ENCODE data around the gene AOPEP.

The AOPEP gene

DNA sequence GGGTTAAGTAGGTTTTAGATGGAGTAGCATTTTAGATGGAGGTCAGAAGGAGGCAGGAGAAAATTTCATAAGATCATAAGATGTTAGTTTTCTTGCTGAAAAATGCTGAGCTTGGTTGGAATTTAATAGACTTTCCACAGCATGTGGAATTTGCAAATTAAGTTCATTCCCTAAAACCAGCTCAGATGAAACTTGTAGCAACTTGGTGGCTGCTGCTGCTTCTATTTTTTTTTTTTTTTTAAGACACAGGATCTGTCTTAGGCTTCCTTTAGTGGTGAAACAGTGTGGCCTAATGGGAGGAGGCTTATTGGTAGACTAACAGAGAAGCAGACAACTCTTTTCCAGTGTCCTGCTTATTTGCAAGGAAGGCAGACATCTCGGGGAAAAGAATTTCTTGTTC, 154.5 kb downstream of the AOPEP start:
- H3K4me1 Mint-ChIP-seq, result peaks cover 32% of the 10 kb centered on the region
- H3K36me3 Mint-ChIP-seq, result no peaks in the 10 kb centered on the region
- H3K9me3 Mint-ChIP-seq, result no peaks in the 10 kb centered on the region
- DNase-seq (ENCODE audit: low spot score in 2 of 2) (no peak), ATAC-seq (no peak)
- no peak overlapping the region for H3K4me3 Mint-ChIP-seq
- H3K27ac Mint-ChIP-seq, result no peak overlapping the region

DNA sequence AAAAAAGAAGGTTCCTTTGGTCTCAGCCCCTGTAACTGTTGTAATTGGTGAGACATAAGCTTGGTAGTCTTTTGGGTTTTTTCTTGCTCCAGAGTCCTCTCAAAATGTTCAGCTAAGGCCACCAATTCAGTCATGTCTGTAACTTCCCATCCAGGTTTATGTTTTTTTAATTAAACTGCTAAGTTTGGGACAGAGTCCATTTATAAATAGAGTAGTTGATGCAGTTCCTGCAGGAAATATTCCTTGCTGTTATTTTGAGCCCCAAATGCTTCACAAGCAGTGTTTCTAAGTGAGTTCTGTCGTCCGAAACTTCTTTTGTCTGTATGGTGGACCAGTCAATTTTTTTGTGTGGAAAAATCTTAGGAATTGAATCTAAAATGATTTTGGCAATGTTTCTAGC, 155.0 kb downstream of the AOPEP start:
- DNase-seq (ENCODE audit: low spot score in 2 of 2) (no peak), ATAC-seq (no peak)
- Mint-ChIP-seq H3K9me3 (no peaks in the 10 kb centered on the region), H3K36me3 (no peaks in the 10 kb centered on the region), H3K27ac (no peak overlapping the region), H3K4me3 (no peak overlapping the region), H3K4me1 (peaks cover 31% of the 10 kb centered on the region)

DNA sequence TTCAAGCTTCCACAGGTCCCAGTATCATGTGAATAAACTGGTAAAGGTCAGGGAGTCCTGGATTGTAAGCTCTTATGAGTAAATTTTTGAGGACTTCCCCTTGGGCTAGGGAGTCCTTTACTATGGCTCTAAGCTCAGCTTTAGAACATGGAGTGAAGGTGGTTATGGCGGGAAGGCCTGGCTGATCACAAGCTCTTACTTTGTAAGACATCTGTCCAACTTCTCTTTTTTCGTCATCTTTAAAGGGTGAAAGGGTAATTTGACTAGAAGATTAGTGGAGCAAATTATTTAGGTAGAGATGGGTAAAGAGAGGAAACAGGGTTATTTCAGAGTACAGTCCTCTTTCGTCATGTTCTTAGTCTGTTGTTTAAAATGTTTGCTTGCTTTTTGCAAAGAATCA, 155.4 kb downstream of the AOPEP start:
- Mint-ChIP-seq H3K4me1 (peaks cover 31% of the 10 kb centered on the region), H3K27ac (no peak overlapping the region), H3K9me3 (no peaks in the 10 kb centered on the region), H3K4me3 (no peak overlapping the region), H3K36me3 (no peaks in the 10 kb centered on the region)
- ATAC-seq, result no peak
- no peak for DNase-seq (ENCODE audit: low spot score in 2 of 2)

GRCh38 chr9:94882966-94883641, 156.6 kb downstream of the AOPEP start:
- no peak overlapping the region for H3K4me3 Mint-ChIP-seq
- H3K27ac Mint-ChIP-seq, result no peak overlapping the region
- no peaks in the 10 kb centered on the region for H3K9me3 Mint-ChIP-seq
- ATAC-seq (no peak), DNase-seq (ENCODE audit: low spot score in 2 of 2) (no peak)
- no peaks in the 10 kb centered on the region for H3K36me3 Mint-ChIP-seq
- peaks cover 24% of the 10 kb centered on the region for H3K4me1 Mint-ChIP-seq

DNA sequence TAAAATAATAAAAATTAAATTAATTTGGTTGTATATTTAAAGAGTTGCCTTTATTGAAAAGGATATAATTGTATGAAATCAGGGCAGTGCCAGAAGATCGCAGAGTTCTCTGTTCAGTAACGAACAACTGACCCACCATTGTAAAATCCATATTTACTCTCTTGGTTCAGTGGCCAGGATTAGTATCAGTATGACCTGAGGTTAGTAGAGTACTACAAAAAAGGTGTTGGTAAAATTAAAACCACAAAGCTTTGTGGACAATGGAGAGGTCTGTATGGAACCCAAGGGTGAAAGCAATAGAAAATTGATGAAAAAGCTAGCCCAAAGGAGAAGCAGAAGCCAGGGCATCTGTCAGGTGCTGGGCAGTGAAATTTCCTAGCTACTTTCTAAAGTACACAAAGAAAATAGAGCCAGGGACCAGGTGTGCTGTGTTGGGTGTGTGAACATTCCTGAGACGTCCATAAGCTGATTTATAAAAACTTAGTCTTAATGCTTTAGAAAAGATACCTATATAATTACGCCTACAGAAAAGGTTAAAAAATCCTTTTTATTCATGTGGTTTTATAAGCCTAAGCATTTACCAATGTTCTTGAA, 159.5 kb downstream of the AOPEP start:
- no peak overlapping the region for H3K27ac Mint-ChIP-seq
- H3K9me3 Mint-ChIP-seq, result peaks cover 7% of the 10 kb centered on the region
- no peak for DNase-seq (ENCODE audit: low spot score in 2 of 2)
- no peaks in the 10 kb centered on the region for H3K36me3 Mint-ChIP-seq
- H3K4me1 Mint-ChIP-seq, result peaks cover 2% of the 10 kb centered on the region
- ATAC-seq, result no peak
- H3K4me3 Mint-ChIP-seq, result no peak overlapping the region

DNA sequence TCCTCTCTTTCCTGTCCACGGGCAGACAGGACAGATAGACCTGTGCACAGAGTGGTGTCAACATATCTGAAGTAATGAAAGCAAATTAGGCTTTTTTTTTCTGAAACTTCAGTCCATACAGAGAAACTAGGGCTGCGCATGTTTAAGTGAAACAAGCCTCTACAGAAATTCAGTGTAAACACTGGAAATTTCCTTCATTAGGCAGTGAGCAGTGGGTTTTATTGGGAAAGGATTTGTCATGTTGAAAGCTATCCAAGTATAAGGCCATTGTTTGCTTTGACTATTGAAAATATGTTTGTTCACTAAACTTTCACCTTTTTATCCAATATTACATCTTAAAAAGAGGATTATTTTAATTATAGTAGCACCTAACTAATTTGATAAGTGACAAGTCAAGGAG, 161.2 kb downstream of the AOPEP start:
- DNase-seq (ENCODE audit: low spot score in 2 of 2), result no peak
- H3K9me3 Mint-ChIP-seq, result peaks cover 15% of the 10 kb centered on the region
- no peak overlapping the region for H3K4me3 Mint-ChIP-seq
- no peak overlapping the region for H3K27ac Mint-ChIP-seq
- no peaks in the 10 kb centered on the region for H3K36me3 Mint-ChIP-seq
- no peaks in the 10 kb centered on the region for H3K4me1 Mint-ChIP-seq
- no peak for ATAC-seq

GRCh38 chr9:94888775-94889174, 162.3 kb downstream of the AOPEP start:
- DNase-seq (ENCODE audit: low spot score in 2 of 2), result no peak
- H3K27ac Mint-ChIP-seq, result no peak overlapping the region

GRCh38 chr9:94889628-94890027, 163.1 kb downstream of the AOPEP start:
- DNase-seq (ENCODE audit: low spot score in 2 of 2), result no peak
- H3K9me3 Mint-ChIP-seq, result peaks cover 15% of the 10 kb centered on the region
- H3K36me3 Mint-ChIP-seq, result no peaks in the 10 kb centered on the region
- H3K4me3 Mint-ChIP-seq, result no peak overlapping the region
- no peak for ATAC-seq
- no peak overlapping the region for H3K27ac Mint-ChIP-seq
- H3K4me1 Mint-ChIP-seq, result peaks cover 12% of the 10 kb centered on the region

More at GRCh38 chr9:94888775-94889174, 162.3 kb downstream of the AOPEP start:
- Mint-ChIP-seq H3K4me1 (peaks cover 6% of the 10 kb centered on the region), H3K36me3 (no peaks in the 10 kb centered on the region), H3K4me3 (no peak overlapping the region), H3K9me3 (peaks cover 15% of the 10 kb centered on the region)
- ATAC-seq, result no peak

- Mint-ChIP-seq H3K27ac (no peak overlapping the region), H3K9me3 (peaks cover 15% of the 10 kb centered on the region), H3K4me1 (peaks cover 12% of the 10 kb centered on the region), H3K4me3 (no peak overlapping the region), H3K36me3 (no peaks in the 10 kb centered on the region)
- ATAC-seq (no peak), DNase-seq (ENCODE audit: low spot score in 2 of 2) (no peak)
Measured at GRCh38 chr9:94891183-94891582, 164.7 kb downstream of the AOPEP start.

- Mint-ChIP-seq H3K4me1 (peaks cover 12% of the 10 kb centered on the region), H3K9me3 (peaks cover 15% of the 10 kb centered on the region), H3K36me3 (no peaks in the 10 kb centered on the region), H3K4me3 (no peak overlapping the region), H3K27ac (peak overlapping the region; percentile 11)
- no peak for ATAC-seq
- peak in 1 of 2 donors; percentile 13 for DNase-seq (ENCODE audit: low spot score in 2 of 2)
Measured at GRCh38 chr9:94892675-94893074, 166.2 kb downstream of the AOPEP start.

GRCh38 chr9:94894094-94894699, 167.7 kb downstream of the AOPEP start:
- no peak for DNase-seq (ENCODE audit: low spot score in 2 of 2)
- Mint-ChIP-seq H3K27ac (no peak overlapping the region), H3K4me1 (peaks cover 12% of the 10 kb centered on the region), H3K4me3 (no peak overlapping the region), H3K36me3 (no peaks in the 10 kb centered on the region), H3K9me3 (peaks cover 15% of the 10 kb centered on the region)
- ATAC-seq, result no peak

DNA sequence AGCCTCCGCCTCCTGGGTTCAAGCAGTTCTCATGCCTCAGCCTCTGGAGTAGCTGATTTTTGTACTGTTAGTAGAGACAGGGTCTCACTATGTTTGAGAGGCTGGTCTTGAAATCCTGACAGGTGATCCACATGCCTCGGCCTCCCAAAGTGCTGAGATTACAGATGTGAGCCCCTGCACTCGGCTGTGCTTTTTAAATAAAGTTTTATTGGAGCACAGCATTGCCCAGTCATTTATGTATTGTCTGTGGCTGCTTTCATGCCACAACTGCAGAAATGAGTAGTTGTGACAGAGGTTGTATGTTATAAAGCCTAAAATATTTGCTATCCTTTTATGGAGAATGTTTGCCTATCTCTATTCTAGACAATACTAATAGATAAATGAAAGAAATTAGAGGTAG, 169.2 kb downstream of the AOPEP start:
- peaks cover 11% of the 10 kb centered on the region for H3K9me3 Mint-ChIP-seq
- H3K27ac Mint-ChIP-seq, result no peak overlapping the region
- peak; percentile 75 for ATAC-seq
- H3K4me1 Mint-ChIP-seq, result peaks cover 22% of the 10 kb centered on the region
- peak in 1 of 2 donors; percentile 51 for DNase-seq (ENCODE audit: low spot score in 2 of 2)
- H3K4me3 Mint-ChIP-seq, result no peak overlapping the region
- no peaks in the 10 kb centered on the region for H3K36me3 Mint-ChIP-seq

GRCh38 chr9:94896512-94896911, 170.0 kb downstream of the AOPEP start:
- no peak for DNase-seq (ENCODE audit: low spot score in 2 of 2)
- Mint-ChIP-seq H3K27ac (no peak overlapping the region), H3K36me3 (no peaks in the 10 kb centered on the region), H3K9me3 (peaks cover 5% of the 10 kb centered on the region), H3K4me1 (peaks cover 28% of the 10 kb centered on the region), H3K4me3 (no peak overlapping the region)
- ATAC-seq, result no peak

DNA sequence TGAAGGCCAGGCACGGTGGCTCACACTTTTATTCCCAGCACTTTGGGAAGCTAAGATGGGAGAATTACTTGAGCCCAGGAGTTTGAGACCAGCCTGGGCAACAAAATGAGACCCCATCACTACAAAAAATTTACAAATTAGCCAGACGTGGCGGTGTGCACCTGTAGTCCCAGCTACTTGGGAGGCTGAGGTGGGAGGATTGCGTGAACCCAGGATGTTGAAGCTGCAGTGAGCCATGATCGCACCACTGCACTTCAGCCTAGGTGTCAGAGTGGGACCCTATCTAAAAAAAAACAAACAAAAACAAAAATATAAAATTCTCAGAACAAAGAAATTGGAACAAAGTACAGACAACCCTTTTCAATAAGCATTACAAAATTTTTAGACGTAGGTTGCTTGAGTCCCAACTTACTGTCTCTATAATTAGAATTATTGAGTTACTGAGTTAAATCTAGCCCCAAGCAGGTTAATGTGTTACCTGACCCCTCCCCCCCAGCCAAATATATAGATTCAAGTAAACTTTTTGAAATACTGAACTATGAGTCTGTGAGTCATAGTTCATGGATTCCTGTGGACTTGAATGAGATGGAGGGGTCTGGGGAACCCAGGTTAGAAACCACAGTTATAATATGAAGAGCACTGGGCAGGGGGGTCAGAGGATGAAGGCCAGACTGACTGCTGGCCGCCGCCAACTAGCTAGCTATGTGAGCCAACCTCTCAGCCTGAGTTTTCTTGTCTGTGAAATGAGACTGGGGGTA, 173.1 kb downstream of the AOPEP start:
- Mint-ChIP-seq H3K4me1 (peaks cover 26% of the 10 kb centered on the region), H3K27ac (peak overlapping the region; percentile 79), H3K36me3 (no peaks in the 10 kb centered on the region), H3K4me3 (peak overlapping the region; percentile 31), H3K9me3 (no peaks in the 10 kb centered on the region)
- DNase-seq (ENCODE audit: low spot score in 2 of 2), result no peak
- no peak for ATAC-seq

GRCh38 chr9:94900222-94901018, 173.9 kb downstream of the AOPEP start:
- ATAC-seq (peak; percentile 93), DNase-seq (ENCODE audit: low spot score in 2 of 2) (no peak)
- H3K36me3 Mint-ChIP-seq, result no peaks in the 10 kb centered on the region
- peaks cover 26% of the 10 kb centered on the region for H3K4me1 Mint-ChIP-seq
- H3K27ac Mint-ChIP-seq, result peak overlapping the region; percentile 79
- no peaks in the 10 kb centered on the region for H3K9me3 Mint-ChIP-seq
- peak overlapping the region; percentile 31 for H3K4me3 Mint-ChIP-seq
